ENCODE results near the gene CUBN. TPM values are rescaled to one million over a fixed set of nuclear protein-coding genes. Genes with fewer than 3 reads are reported as not detected.
"Not testable (repeated sequence)": the region's sequence is repeated elsewhere in the genome, so short reads cannot be mapped to it uniquely, and the experiment has no call there.

CUBN gene
- total and polyA plus RNA-seq, 10 of the 15 experiments (the other 5 are each of a cell fraction or from before 2014, with no cell fraction given) = under 0.01 to 0.14 (median 0.02) TPM; not detected in 6

DNA sequence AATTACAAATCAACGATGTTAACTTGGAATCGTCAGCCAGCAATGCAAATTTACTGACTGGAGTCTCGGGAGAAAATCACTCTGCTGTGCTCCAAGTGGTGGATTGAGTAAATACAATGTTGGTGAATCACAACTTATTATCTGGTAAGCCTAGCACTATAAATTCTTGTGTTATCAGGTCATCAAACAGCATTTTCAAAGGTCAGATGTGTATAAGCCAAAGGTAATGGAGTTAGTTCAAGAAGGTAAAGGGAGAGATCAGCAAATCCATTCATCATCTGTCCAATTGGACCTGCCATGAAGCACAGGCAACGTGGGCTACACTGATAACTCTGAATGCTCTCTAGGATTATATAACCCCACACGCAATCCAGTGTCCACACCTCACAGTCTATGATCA, 13.9 kb downstream of the CUBN start:
- Histone ChIP-seq H3K27me3 (replicated peaks in 1 of 2; ENCODE audit: control insufficient read depth in 2 of 2, insufficient read depth in 2 of 2, low read length in 1 of 2) (no peaks in the 10 kb centered on the region; a peak in 1 of 4 replicates), H3K36me3 (ENCODE audit: control insufficient read depth in 2 of 2, insufficient read depth in 2 of 2, low read length in 1 of 2) (no peaks in the 10 kb centered on the region), H3K4me1 (ENCODE audit: control insufficient read depth, insufficient read depth, low read length) (no peaks in the 10 kb centered on the region), H3K9ac (ENCODE audit: control insufficient read depth, insufficient read depth, low read length) (no peak overlapping the region), H2AFZ (ENCODE audit: control insufficient read depth, low read depth, low read length) (no peak overlapping the region), H3K4me3 (no peak overlapping the region), H3K4me2 (ENCODE audit: control insufficient read depth, insufficient read depth) (no peak overlapping the region), H3K27ac (ENCODE audit: control insufficient read depth, insufficient read depth) (no peak overlapping the region), H3K79me2 (ENCODE audit: control insufficient read depth, insufficient read depth, low read length) (no peaks in the 10 kb centered on the region), H3K9me3 (replicated peaks; ENCODE audit: control insufficient read depth, insufficient read depth, low read length) (no peaks in the 10 kb centered on the region), H4K20me1 (ENCODE audit: control insufficient read depth, insufficient read depth) (no peaks in the 10 kb centered on the region)
- POLR2A ChIA-PET = no interaction called here
- in situ Hi-C loops (cut with MboI) (no loop called here), intact Hi-C loops (cut with micrococcal nuclease; ENCODE audit: unreplicated experiment) (no loop called here)
- SMC1A ChIA-PET (ENCODE audit: uncharacterized antibody, unreplicated experiment) = interaction anchor here (0.6 kb wide), 1 partner anchor 253 kb away, joined by 3 read pairs; no protein-coding TSS in a partner anchor
- CTCF ChIA-PET = no interaction called here
- no peak for ATAC-seq
- RAD21 ChIA-PET (ENCODE audit: unreplicated experiment) = no interaction called here
- FAIRE-seq = no peak
- no peak for DNase-seq (ENCODE audit: low read depth, low spot score)
- BruUV-seq (replicated peaks) = no TSS peak
- WGBS (ENCODE audit: insufficient coverage, insufficient replicate concordance, low lambda C conversion rate, missing lambda C conversion rate) = 61% methylated on average over 5 of the region's 5 CpGs
- TF ChIP-seq ASH2L (IDR thresholded peaks at IDR 0.05; ENCODE audit: borderline replicate concordance, low read depth) (no peak), JUND (IDR thresholded peaks at IDR 0.05; ENCODE audit: low read depth, low read length) (no peak), SMAD5 (IDR thresholded peaks at IDR 0.05; ENCODE audit: low read depth) (no peak), ZNF207 (IDR thresholded peaks at IDR 0.05; ENCODE audit: borderline replicate concordance) (no peak), EZH2 (IDR thresholded peaks at IDR 0.05; ENCODE audit: borderline replicate concordance, control insufficient read depth, low read depth, low read length) (no peak), SIX5 (IDR thresholded peaks at IDR 0.05; ENCODE audit: low read depth, low read length, severe bottlenecking) (no peak), NR2C1 (IDR thresholded peaks at IDR 0.05) (no peak), BMI1 (IDR thresholded peaks at IDR 0.05; ENCODE audit: borderline replicate concordance) (no peak), PAX8 (IDR thresholded peaks at IDR 0.05) (no peak), SP1 (IDR thresholded peaks at IDR 0.05; ENCODE audit: low read depth, low read length) (no peak)
- TF ChIP-seq, protein P1, sequence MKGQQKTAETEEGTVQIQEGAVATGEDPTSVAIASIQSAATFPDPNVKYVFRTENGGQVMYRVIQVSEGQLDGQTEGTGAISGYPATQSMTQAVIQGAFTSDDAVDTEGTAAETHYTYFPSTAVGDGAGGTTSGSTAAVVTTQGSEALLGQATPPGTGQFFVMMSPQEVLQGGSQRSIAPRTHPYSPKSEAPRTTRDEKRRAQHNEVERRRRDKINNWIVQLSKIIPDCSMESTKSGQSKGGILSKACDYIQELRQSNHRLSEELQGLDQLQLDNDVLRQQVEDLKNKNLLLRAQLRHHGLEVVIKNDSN (IDR thresholded peaks at IDR 0.05; ENCODE audit: borderline replicate concordance, extremely low read length, insufficient read depth, low read depth, low read length) = no peak
- TF ChIP-seq, protein P2, sequence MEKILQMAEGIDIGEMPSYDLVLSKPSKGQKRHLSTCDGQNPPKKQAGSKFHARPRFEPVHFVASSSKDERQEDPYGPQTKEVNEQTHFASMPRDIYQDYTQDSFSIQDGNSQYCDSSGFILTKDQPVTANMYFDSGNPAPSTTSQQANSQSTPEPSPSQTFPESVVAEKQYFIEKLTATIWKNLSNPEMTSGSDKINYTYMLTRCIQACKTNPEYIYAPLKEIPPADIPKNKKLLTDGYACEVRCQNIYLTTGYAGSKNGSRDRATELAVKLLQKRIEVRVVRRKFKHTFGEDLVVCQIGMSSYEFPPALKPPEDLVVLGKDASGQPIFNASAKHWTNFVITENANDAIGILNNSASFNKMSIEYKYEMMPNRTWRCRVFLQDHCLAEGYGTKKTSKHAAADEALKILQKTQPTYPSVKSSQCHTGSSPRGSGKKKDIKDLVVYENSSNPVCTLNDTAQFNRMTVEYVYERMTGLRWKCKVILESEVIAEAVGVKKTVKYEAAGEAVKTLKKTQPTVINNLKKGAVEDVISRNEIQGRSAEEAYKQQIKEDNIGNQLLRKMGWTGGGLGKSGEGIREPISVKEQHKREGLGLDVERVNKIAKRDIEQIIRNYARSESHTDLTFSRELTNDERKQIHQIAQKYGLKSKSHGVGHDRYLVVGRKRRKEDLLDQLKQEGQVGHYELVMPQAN (conservative IDR thresholded peaks at IDR 0.05) = no peak
- TF ChIP-seq, protein P3, sequence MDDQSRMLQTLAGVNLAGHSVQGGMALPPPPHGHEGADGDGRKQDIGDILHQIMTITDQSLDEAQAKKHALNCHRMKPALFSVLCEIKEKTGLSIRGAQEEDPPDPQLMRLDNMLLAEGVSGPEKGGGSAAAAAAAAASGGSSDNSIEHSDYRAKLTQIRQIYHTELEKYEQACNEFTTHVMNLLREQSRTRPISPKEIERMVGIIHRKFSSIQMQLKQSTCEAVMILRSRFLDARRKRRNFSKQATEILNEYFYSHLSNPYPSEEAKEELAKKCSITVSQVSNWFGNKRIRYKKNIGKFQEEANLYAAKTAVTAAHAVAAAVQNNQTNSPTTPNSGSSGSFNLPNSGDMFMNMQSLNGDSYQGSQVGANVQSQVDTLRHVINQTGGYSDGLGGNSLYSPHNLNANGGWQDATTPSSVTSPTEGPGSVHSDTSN (IDR thresholded peaks at IDR 0.05; ENCODE audit: insufficient replicate concordance, low read depth, low read length) = no peak

DNA sequence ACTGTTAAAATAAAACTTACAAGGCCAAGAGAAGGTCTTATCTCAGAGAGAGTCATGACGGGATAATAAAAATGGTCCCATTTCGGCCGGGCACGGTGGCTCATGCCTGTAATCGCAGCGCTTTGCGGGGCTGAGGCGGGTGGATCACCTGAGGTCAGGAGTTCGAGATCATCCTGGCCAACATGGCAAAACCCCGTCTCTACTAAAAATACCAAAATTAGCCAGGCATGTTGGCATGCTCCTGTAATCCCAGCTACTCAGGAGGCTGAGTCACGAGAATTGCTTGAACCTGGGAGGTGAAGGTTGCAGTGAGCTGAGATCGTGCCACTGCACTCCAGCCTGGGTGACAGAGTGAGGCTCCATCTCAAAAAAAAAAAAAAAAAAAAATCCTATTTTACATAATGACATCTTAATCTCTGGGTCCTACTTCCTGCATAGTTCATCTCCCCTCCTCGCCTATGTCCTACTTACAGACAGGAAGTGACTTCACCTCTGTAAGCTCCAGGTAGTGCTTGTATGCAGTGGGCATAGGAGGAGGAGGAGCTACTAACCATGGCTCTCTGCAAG, 14.7 kb downstream of the CUBN start:
- H3K9ac ChIP-seq (ENCODE audit: control insufficient read depth, insufficient read depth, low read length); H3K36me3 ChIP-seq (ENCODE audit: control insufficient read depth in 2 of 2, insufficient read depth in 2 of 2, low read length in 1 of 2); H3K79me2 ChIP-seq (ENCODE audit: control insufficient read depth, insufficient read depth, low read length); ATAC-seq; H2AFZ ChIP-seq (ENCODE audit: control insufficient read depth, low read depth, low read length); in situ Hi-C loops (cut with MboI); H3K27ac ChIP-seq (ENCODE audit: control insufficient read depth, insufficient read depth); H3K9me3 ChIP-seq (replicated peaks; ENCODE audit: control insufficient read depth, insufficient read depth, low read length); H3K4me3 ChIP-seq; FAIRE-seq; DNase-seq (ENCODE audit: low read depth, low spot score); intact Hi-C loops (cut with micrococcal nuclease; ENCODE audit: unreplicated experiment); RAD21 ChIA-PET (ENCODE audit: unreplicated experiment); CTCF ChIA-PET; POLR2A ChIA-PET; H3K4me1 ChIP-seq (ENCODE audit: control insufficient read depth, insufficient read depth, low read length); BruUV-seq (replicated peaks); H4K20me1 ChIP-seq (ENCODE audit: control insufficient read depth, insufficient read depth); H3K27me3 ChIP-seq (replicated peaks in 1 of 2; ENCODE audit: control insufficient read depth in 2 of 2, insufficient read depth in 2 of 2, low read length in 1 of 2); H3K4me2 ChIP-seq (ENCODE audit: control insufficient read depth, insufficient read depth): not testable (repeated sequence)
- 53% methylated on average over 13 of the region's 13 CpGs for WGBS (ENCODE audit: insufficient coverage, insufficient replicate concordance, low lambda C conversion rate, missing lambda C conversion rate)
- SMC1A ChIA-PET (ENCODE audit: uncharacterized antibody, unreplicated experiment) = interaction anchor here (0.6 kb wide), 2 partner anchors 245 to 252 kb away, joined by 3 read pairs; no protein-coding TSS in a partner anchor

Data from GM12878 (cell line).